Measurements from ENCODE around the gene ATG101. TPM values are rescaled to one million over a fixed set of nuclear protein-coding genes. Genes with fewer than 3 reads are reported as not detected.
A peak's percentile ranks its signal among the peaks of the same experiment; 100 is the strongest.

Gene ATG101
- total and polyA plus RNA-seq, 4 donors: 12.9 to 31.8 (median 29.4) TPM

DNA sequence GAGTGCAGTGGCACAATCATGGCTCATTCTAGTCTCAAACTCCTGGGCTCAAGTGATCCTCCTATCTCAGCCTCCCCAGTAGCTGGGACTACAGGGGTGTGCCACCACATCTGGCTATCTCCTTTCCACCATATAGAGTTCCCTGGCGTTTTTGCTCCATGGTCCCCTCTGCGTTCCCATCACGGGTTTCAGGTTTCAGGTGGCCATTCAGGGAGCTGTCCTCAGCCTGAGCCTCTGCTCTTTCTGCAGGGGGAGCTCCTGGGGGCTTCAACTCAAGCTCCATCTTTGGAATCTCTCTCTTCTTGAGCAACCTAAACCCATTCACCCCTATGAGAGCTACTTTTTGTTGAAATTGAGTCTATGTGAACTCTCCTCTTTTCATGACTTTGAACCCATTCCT, 21.3 kb downstream of the ATG101 start:
- H3K27ac ChIP-seq (ENCODE audit: low read depth in 1 of 2, low read length in 2 of 2): no peak overlapping the region
- no peak for TF ChIP-seq NR2F2 (IDR thresholded peaks at IDR 0.05)
- TF ChIP-seq YY1 (IDR thresholded peaks at IDR 0.05): no peak
- TF ChIP-seq, protein P1, sequence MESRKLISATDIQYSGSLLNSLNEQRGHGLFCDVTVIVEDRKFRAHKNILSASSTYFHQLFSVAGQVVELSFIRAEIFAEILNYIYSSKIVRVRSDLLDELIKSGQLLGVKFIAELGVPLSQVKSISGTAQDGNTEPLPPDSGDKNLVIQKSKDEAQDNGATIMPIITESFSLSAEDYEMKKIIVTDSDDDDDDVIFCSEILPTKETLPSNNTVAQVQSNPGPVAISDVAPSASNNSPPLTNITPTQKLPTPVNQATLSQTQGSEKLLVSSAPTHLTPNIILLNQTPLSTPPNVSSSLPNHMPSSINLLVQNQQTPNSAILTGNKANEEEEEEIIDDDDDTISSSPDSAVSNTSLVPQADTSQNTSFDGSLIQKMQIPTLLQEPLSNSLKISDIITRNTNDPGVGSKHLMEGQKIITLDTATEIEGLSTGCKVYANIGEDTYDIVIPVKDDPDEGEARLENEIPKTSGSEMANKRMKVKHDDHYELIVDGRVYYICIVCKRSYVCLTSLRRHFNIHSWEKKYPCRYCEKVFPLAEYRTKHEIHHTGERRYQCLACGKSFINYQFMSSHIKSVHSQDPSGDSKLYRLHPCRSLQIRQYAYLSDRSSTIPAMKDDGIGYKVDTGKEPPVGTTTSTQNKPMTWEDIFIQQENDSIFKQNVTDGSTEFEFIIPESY (IDR thresholded peaks at IDR 0.05): no peak
- TF ChIP-seq, protein P2, sequence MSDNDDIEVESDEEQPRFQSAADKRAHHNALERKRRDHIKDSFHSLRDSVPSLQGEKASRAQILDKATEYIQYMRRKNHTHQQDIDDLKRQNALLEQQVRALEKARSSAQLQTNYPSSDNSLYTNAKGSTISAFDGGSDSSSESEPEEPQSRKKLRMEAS (IDR thresholded peaks at IDR 0.05): no peak
- no peak for TF ChIP-seq GABPA (IDR thresholded peaks at IDR 0.05 in 1 of 2, conservative IDR thresholded peaks at IDR 0.05 in 1 of 2)
- TF ChIP-seq HNF4G (IDR thresholded peaks at IDR 0.05): no peak
- no peak for TF ChIP-seq FOXA2 (IDR thresholded peaks at IDR 0.05)
- TF ChIP-seq JUND (IDR thresholded peaks at IDR 0.05): no peak
- no peak for TF ChIP-seq SP1 (IDR thresholded peaks at IDR 0.05)
- no peak for TF ChIP-seq EGR1 (IDR thresholded peaks at IDR 0.05; ENCODE audit: low read depth in 2 of 2)
- TF ChIP-seq, protein P3, sequence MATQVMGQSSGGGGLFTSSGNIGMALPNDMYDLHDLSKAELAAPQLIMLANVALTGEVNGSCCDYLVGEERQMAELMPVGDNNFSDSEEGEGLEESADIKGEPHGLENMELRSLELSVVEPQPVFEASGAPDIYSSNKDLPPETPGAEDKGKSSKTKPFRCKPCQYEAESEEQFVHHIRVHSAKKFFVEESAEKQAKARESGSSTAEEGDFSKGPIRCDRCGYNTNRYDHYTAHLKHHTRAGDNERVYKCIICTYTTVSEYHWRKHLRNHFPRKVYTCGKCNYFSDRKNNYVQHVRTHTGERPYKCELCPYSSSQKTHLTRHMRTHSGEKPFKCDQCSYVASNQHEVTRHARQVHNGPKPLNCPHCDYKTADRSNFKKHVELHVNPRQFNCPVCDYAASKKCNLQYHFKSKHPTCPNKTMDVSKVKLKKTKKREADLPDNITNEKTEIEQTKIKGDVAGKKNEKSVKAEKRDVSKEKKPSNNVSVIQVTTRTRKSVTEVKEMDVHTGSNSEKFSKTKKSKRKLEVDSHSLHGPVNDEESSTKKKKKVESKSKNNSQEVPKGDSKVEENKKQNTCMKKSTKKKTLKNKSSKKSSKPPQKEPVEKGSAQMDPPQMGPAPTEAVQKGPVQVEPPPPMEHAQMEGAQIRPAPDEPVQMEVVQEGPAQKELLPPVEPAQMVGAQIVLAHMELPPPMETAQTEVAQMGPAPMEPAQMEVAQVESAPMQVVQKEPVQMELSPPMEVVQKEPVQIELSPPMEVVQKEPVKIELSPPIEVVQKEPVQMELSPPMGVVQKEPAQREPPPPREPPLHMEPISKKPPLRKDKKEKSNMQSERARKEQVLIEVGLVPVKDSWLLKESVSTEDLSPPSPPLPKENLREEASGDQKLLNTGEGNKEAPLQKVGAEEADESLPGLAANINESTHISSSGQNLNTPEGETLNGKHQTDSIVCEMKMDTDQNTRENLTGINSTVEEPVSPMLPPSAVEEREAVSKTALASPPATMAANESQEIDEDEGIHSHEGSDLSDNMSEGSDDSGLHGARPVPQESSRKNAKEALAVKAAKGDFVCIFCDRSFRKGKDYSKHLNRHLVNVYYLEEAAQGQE (IDR thresholded peaks at IDR 0.05): no peak
- TF ChIP-seq RXRA (IDR thresholded peaks at IDR 0.05): no peak
- TF ChIP-seq, protein P4, sequence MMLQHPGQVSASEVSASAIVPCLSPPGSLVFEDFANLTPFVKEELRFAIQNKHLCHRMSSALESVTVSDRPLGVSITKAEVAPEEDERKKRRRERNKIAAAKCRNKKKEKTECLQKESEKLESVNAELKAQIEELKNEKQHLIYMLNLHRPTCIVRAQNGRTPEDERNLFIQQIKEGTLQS (IDR thresholded peaks at IDR 0.05): no peak

DNA sequence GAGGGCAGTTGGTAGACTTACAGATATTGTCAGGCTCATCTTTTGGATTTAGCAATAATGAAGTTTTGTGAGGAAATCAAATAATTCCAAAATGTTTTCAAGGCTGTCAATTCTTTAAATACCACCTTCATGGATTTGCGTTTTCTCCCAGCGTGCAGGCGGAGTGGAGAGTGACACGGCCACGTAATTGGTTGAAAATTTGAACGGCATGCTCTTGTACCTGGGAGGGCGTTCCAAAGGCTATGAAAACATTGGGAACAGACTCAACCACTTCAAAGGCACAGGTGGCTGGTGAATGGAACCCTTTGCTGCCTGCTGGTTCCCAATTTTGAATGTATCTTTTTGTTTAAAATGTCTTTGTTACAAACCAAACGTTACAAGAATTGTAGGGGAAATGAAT, 22.1 kb downstream of the ATG101 start:
- Histone ChIP-seq H3K27me3 (ENCODE audit: control insufficient read depth in 4 of 4, insufficient read depth in 4 of 4, low read length in 3 of 4) (no peaks in the 10 kb centered on the region), H3K4me1 (ENCODE audit: control insufficient read depth in 4 of 4, insufficient read depth in 4 of 4, low read length in 3 of 4) (peaks cover 0 to 19% (median 9%) of the 10 kb centered on the region in 4 donors), H3K4me3 (ENCODE audit: low read depth in 1 of 3, low read length in 3 of 3) (no peak overlapping the region), H3K9me3 (ENCODE audit: control insufficient read depth in 4 of 4, low read length in 3 of 4) (no peaks in the 10 kb centered on the region), H3K36me3 (ENCODE audit: control insufficient read depth in 4 of 4, insufficient read depth in 3 of 4, low read depth in 1 of 4, low read length in 3 of 4) (no peaks in the 10 kb centered on the region), H3K9ac (ENCODE audit: low read depth in 1 of 2, low read length in 2 of 2) (no peak overlapping the region), H3K27ac (ENCODE audit: low read depth in 1 of 2, low read length in 2 of 2) (no peak overlapping the region)
- DNase-seq (ENCODE audit: low spot score): no peak
- WGBS: 42% methylated on average over 8 of the region's 8 CpGs
- TF ChIP-seq RXRA (IDR thresholded peaks at IDR 0.05): no peak
- TF ChIP-seq HNF4A (conservative IDR thresholded peaks at IDR 0.05): peak; percentile 21 to 54

More for the DNA sequence above, 21.3 kb downstream of the ATG101 start:
- Histone ChIP-seq H3K9ac (ENCODE audit: low read depth in 1 of 2, low read length in 2 of 2) (no peak overlapping the region), H3K36me3 (ENCODE audit: control insufficient read depth in 4 of 4, insufficient read depth in 3 of 4, low read depth in 1 of 4, low read length in 3 of 4) (no peaks in the 10 kb centered on the region), H3K4me3 (ENCODE audit: low read depth in 1 of 3, low read length in 3 of 3) (no peak overlapping the region), H3K9me3 (ENCODE audit: control insufficient read depth in 4 of 4, low read length in 3 of 4) (no peaks in the 10 kb centered on the region), H3K4me1 (ENCODE audit: control insufficient read depth in 4 of 4, insufficient read depth in 4 of 4, low read length in 3 of 4) (peaks cover 0 to 19% (median 12%) of the 10 kb centered on the region in 4 donors), H3K27me3 (ENCODE audit: control insufficient read depth in 4 of 4, insufficient read depth in 4 of 4, low read length in 3 of 4) (no peaks in the 10 kb centered on the region)
- DNase-seq (ENCODE audit: low spot score): no peak
- WGBS: 68% methylated on average over 3 of the region's 3 CpGs

Data from liver (tissue), 9 donors.